Stimulated activated CD4-positive, alpha-beta T cell treated with anti-CD3 and anti-CD28 coated beads, Interleukin-4, amount 100 ng/mL, for 24 hours (primary cell): Measurements from ENCODE around the gene FAM131C.
A peak's percentile ranks its signal among the peaks of the same experiment; 100 is the strongest.

Source experiments
- DNase-seq: peaks from one replicate; pipeline ENCODE4 v3.0.0-alpha.2; 2020

Gene FAM131C

DNA sequence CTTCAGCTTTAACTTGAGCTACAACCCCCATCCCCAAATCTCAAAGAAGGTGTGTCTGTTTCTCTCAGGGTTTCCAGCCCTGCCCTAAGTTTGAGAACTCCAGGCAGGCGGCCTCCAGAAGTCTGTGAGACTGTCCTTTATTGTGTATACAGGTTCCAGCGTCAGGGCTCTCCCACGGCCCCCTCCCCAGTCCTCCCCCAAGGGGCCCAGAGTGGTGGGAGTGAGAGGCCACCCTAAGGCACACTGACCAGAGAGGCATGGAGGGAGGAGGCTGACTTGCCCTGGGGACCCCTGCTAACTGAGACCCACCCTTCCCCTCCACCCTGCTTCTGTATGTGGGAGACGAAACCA, 59.6 kb downstream of the FAM131C start:
- DNase-seq = no peak

DNA sequence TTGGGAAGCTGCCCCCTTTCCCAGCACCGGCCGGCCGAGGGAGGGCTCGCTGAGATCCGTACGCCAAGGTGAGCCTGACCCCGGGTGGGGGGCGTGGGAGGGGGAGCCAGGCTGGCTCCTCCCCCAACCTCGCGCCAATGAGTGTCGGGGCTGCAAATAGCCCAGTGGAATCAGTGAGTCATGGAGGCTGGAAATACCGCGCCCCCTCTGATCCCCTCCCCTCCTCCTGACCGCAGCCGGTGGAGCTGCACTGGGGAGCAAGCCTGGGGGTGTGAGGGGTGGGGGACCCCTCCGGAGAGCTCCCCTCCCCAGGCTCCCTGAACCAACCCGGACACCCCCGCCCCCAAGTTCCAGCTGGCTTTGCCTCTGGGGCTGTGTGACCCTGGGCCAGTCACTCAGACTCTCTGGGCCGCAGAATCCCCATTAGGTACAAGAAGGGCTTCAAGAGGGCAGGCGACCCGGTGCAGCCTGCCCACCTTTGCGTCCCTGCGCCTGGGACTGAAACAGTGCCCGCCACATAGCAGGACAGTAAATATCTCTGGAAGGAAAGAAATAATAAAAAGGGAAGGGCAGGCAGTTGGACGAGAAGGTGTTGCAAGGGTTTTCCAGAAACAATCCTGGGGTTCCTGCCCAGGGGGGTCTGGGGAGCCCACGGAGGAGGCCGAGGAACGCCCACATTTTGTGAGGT, 60.1 kb downstream of the FAM131C start:
- DNase-seq = peak; percentile 54

DNA sequence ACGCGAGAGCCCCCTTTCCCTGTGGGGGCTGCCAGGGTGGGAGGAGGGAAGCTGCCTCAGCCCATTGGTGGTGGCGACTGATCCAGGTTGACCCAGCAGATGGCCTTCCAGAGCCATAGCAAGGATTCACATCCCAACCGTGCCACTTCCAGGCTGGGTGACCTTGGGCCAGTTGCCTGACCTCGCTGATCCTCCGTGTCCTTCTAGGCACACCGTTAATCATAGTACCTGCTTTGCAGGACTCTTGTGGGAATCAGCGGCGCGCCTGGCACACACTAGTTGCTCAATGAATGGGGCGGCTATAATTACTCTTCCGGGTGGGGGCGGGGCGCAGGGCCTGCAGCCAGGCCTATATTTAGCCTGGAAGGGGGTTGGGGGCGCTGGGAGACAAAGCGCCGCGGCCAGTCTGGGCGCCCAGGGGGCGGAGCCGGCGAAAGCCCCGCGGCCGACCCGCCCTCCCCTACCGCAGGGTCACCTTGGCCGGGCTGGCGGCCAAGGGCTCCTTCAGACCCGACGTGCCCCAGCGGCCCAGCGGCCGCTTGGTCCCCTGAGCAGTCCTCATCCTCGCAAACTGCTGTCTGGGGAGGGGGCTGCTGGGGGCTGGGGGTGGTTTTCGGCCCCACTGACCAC, 60.7 kb downstream of the FAM131C start:
- peak; percentile 21 for DNase-seq

DNA sequence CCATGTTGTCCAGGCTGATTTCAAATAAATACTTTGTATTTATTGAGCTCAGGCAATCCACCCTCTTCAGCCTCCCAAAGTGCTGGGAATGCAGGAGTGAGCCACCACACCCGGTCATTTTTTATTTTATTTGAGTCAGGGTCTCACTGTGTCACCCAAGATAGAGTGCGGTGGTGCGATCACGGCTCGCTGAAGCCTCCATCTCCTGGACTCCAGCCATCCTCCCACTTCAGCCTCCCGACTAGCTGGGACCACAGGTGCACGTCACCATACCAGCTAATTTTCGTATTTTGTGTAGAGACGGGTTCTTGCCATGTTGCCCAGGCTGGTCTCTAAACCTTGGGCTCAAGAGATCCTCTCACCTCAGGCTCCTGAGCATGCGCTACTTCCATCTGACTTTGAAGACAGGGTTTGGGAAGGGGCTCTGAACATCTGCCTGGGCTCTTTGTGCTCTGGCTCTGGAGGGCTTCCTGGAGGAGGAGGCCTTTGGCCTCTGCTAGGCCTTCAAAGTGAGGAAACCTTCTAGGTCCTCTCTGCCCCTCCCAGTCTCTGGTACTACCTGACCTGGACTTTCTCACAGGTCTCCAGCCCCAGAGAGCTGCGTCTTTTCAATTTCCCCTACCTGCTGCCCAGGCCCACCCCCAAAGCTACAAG, 61.4 kb downstream of the FAM131C start:
- no peak for DNase-seq

DNA sequence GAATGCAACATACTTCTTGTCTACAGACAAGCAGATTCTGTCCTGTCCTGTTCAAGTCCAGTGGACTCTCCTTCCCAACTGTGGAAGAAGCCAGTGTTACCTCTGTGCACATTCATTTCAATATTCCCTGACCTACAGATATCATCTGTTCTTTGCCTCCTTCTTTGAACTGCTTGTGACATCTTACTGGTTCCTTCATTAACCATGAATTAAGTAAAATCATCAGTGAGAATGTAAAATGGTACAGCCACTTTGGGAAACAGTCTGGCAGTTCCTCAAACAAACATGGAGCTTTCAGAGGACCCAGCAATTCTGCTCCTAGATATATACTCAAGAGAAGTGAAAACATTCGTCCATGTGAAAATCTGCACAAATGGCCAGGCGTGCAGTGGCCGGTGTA, 62.6 kb downstream of the FAM131C start:
- DNase-seq = no peak

DNA sequence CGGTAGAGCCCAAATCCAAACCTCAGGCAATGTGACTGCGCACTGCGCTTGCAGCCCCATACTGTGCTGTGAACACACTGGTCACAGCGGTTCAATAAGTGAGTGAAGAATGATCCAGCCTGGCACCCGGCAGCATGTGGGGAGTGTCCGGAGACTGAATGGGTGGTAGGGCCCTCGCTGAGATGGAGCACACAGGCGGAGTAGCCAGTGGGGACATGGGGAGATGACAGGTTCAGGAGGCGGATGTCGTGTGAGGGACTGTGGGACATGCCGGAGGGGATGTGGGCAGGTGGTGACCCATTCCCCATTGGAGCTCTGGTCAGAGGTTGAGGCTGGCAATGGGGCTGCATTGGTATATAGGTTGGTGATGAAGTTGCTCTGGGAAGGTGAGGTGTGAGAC, 63.8 kb downstream of the FAM131C start:
- DNase-seq = no peak

DNA sequence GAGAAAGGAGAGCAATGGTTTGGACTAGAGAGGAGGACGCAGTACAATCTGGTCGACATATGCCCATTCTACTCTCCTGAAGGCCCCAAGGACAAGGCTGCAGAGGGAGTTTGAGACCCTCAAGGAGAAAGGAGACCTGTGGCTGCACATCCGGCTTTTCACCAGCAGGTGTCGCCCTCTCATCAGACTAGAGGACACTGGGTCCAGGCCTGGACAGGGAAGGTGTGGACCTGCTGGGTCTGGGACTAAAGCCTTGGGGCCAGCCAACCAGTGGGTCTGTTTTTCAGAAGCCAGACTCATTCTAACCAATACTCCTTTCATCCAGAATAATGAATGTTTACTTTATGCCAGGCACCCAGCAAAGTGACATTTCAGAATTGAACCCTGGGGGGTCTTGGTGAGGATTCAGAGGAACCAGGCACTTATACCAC, 64.4 kb downstream of the FAM131C start:
- peak; percentile 82 for DNase-seq
